GM12801 (cell line): ENCODE data around the gene CPEB4.

Experiments
- CTCF ChIP-seq: IDR thresholded peaks from one replicate; pipeline ENCODE4 v1.5.1; 2011; ENCODE audit warnings: control low read depth; ENCODE audit not compliant: insufficient read length; ENCODE audit errors: extremely low read depth

Gene CPEB4

GRCh38 chr5:173932695-173933139 is 44.6 kb downstream of the CPEB4 start:
- no peak for TF ChIP-seq CTCF

GRCh38 chr5:173933901-173934300 is 45.8 kb downstream of the CPEB4 start:
- TF ChIP-seq CTCF: no peak

- no peak for TF ChIP-seq CTCF
Observed at GRCh38 chr5:173935396-173935795, 47.2 kb downstream of the CPEB4 start.

GRCh38 chr5:173940269-173940668 is 52.1 kb downstream of the CPEB4 start:
- no peak for TF ChIP-seq CTCF

- no peak for TF ChIP-seq CTCF
Observed at GRCh38 chr5:173941102-173941501, 53.0 kb downstream of the CPEB4 start.

- TF ChIP-seq CTCF: no peak
Observed at GRCh38 chr5:173941758-173942401, 53.7 kb downstream of the CPEB4 start.

- TF ChIP-seq CTCF: no peak
Observed at GRCh38 chr5:173944511-173944910, 56.4 kb downstream of the CPEB4 start.
